GM21723 (cell line): ENCODE measurements around the gene ATG101.
A peak's percentile ranks its signal among the peaks of the same experiment; 100 is the strongest.

Experiments
- ATAC-seq: cut with Tn5 transposase; IDR thresholded peaks from one replicate; pipeline ENCODE4 v1.9.1; 2021; ENCODE audit warnings: mild to moderate bottlenecking, moderate library complexity; ENCODE audit not compliant: unreplicated experiment

The ATG101 gene

GRCh38 chr12:52078276-52078675 lies 8.5 kb downstream of the ATG101 start:
- no peak for ATAC-seq

- no peak for ATAC-seq
Measured at GRCh38 chr12:52079576-52080402, 10.0 kb downstream of the ATG101 start, which contains the start of gene SMIM41. TSS of gene SMIM41 (plus strand) at chr12:52079704. CDS start at chr12:52079780, 76 bp downstream.

- no peak for ATAC-seq
Measured at GRCh38 chr12:52080403-52081251, 10.8 kb downstream of the ATG101 start.

- ATAC-seq = peak; percentile 62
Measured at GRCh38 chr12:52081263-52081733, 11.5 kb downstream of the ATG101 start.

- ATAC-seq = no peak
Measured at GRCh38 chr12:52082026-52082668, 12.4 kb downstream of the ATG101 start.

GRCh38 chr12:52082669-52082987 lies 12.8 kb downstream of the ATG101 start:
- no peak for ATAC-seq

- ATAC-seq = no peak
Measured at GRCh38 chr12:52082988-52083637, 13.3 kb downstream of the ATG101 start.

GRCh38 chr12:52083638-52083996 lies 13.8 kb downstream of the ATG101 start:
- ATAC-seq = no peak

GRCh38 chr12:52084491-52085231 lies 14.9 kb downstream of the ATG101 start:
- no peak for ATAC-seq

GRCh38 chr12:52085682-52086180 lies 16.0 kb downstream of the ATG101 start:
- no peak for ATAC-seq

GRCh38 chr12:52086366-52086765 lies 16.6 kb downstream of the ATG101 start:
- no peak for ATAC-seq

GRCh38 chr12:52086944-52087835 lies 17.4 kb downstream of the ATG101 start:
- ATAC-seq = no peak

- ATAC-seq = no peak
Measured at GRCh38 chr12:52087961-52088820, 18.4 kb downstream of the ATG101 start.

GRCh38 chr12:52089491-52089890 lies 19.7 kb downstream of the ATG101 start:
- ATAC-seq = no peak

- ATAC-seq = no peak
Measured at GRCh38 chr12:52090291-52090690, 20.5 kb downstream of the ATG101 start.

- no peak for ATAC-seq
Measured at GRCh38 chr12:52091061-52091460, 21.3 kb downstream of the ATG101 start.

GRCh38 chr12:52091869-52092268 lies 22.1 kb downstream of the ATG101 start:
- no peak for ATAC-seq

- ATAC-seq = no peak
Measured at GRCh38 chr12:52093346-52093745, 23.6 kb downstream of the ATG101 start.
